IPS-18a (cell line): ENCODE data around the gene ADORA2A.

Experiments
- H3K27ac ChIP-seq: one replicate; pipeline ENCODE4 v1.5.1; 2013; ENCODE audit warnings: low read length
- H3K27me3 ChIP-seq: one replicate; pipeline ENCODE4 v1.6.1; 2013; ENCODE audit warnings: mild to moderate bottlenecking, low read length; ENCODE audit not compliant: control insufficient read depth, insufficient read depth
- H3K36me3 ChIP-seq: one replicate; pipeline ENCODE4 v1.6.1; 2013; ENCODE audit warnings: low read depth, low read length; ENCODE audit not compliant: control insufficient read depth
- H3K4me1 ChIP-seq: one replicate; pipeline ENCODE4 v1.6.1; 2013; ENCODE audit warnings: low read depth, low read length; ENCODE audit not compliant: control insufficient read depth
- H3K4me3 ChIP-seq: one replicate; pipeline ENCODE4 v1.5.1; 2013; ENCODE audit warnings: low read length
- H3K9ac ChIP-seq: one replicate; pipeline ENCODE4 v1.6.1; 2013; ENCODE audit warnings: mild to moderate bottlenecking, low read length, moderate library complexity
- H3K9me3 ChIP-seq: one replicate; pipeline ENCODE4 v1.6.1; 2013; ENCODE audit warnings: low read depth, low read length; ENCODE audit not compliant: control insufficient read depth

Gene ADORA2A

GRCh38 chr22:24445481-24446259 is 18.3 kb downstream of the ADORA2A start:
- H3K27me3 ChIP-seq: no peaks in the 10 kb centered on the region
- peaks cover 12% of the 10 kb centered on the region for H3K4me1 ChIP-seq
- no peak overlapping the region for H3K27ac ChIP-seq
- no peaks in the 10 kb centered on the region for H3K9me3 ChIP-seq
- H3K9ac ChIP-seq: no peak overlapping the region
- no peak overlapping the region for H3K4me3 ChIP-seq
- H3K36me3 ChIP-seq: no peaks in the 10 kb centered on the region

GRCh38 chr22:24446260-24446611 is 18.8 kb downstream of the ADORA2A start:
- Histone ChIP-seq H3K36me3 (no peaks in the 10 kb centered on the region), H3K4me3 (no peak overlapping the region), H3K9me3 (no peaks in the 10 kb centered on the region), H3K27me3 (no peaks in the 10 kb centered on the region), H3K9ac (no peak overlapping the region), H3K4me1 (peaks cover 12% of the 10 kb centered on the region), H3K27ac (no peak overlapping the region)

DNA sequence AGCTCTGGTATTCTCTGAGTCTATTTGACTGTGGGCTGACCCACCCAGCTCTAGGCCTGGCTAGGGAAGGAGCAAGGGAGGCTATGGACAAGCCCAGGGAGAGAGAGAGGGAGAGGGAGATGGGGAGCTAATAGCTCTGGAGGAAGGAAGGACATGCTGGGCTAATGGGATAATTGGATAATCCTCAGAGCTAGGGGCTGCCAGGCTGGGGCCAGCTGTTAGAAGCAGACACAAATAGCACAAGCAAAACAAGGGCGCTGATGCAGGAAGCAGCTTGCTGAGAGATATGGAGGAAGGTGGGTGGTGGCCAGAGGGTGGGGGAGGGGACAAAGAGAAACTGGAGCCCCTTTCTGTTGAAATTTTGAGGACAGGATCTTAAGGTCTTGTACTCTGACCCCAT is 23.2 kb downstream of the ADORA2A start:
- Histone ChIP-seq H3K27me3 (no peaks in the 10 kb centered on the region), H3K9me3 (no peaks in the 10 kb centered on the region), H3K9ac (no peak overlapping the region), H3K36me3 (no peaks in the 10 kb centered on the region), H3K27ac (no peak overlapping the region), H3K4me3 (no peak overlapping the region), H3K4me1 (peaks cover 3% of the 10 kb centered on the region)

DNA sequence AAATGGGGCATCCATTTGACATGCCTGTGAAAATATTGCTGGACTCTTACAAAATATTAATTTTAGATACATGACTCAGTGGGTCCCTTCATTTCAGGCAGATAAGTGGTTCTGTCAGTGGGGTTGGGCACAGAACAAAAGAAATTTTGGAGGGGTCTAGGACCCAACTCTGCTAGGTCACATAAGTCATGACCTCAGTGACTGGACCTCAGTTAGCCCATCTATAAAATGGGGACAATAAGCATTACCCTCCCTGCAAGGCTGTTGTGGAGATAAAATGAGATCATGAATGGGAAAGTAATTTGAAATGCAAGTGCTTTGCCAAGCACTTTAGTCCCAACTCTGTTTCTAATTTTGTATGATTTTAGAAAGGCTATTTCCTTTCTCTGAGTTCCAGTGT is 23.8 kb downstream of the ADORA2A start:
- Histone ChIP-seq H3K27ac (no peak overlapping the region), H3K9ac (no peak overlapping the region), H3K9me3 (no peaks in the 10 kb centered on the region), H3K27me3 (no peaks in the 10 kb centered on the region), H3K4me3 (no peak overlapping the region), H3K36me3 (no peaks in the 10 kb centered on the region), H3K4me1 (no peaks in the 10 kb centered on the region)

- Histone ChIP-seq H3K9me3 (no peaks in the 10 kb centered on the region), H3K27me3 (no peaks in the 10 kb centered on the region), H3K36me3 (no peaks in the 10 kb centered on the region), H3K27ac (no peak overlapping the region), H3K4me1 (no peaks in the 10 kb centered on the region), H3K4me3 (no peak overlapping the region), H3K9ac (no peak overlapping the region)
These were observed 26.5 kb downstream of the ADORA2A start for GRCh38 chr22:24453853-24454252.

DNA sequence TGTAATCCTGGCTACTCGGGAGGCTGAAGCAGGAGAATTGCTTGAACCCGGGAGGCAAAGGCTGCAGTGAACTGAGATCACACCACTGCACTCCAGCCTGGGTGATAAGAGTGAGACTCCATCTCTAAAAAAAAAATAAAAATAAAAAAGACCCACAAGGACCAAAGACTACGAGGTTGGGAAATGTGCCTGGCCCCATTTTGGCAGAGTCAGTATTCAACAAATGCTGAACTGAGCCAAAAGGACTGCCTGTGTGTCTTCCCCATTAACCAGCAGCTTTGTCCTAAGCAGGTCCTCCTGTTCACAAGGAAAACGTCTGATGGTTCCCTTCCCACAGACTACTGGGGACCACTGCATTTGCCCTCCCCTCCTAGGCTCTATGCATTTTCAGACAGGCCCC is 27.6 kb downstream of the ADORA2A start:
- Histone ChIP-seq H3K4me1 (no peaks in the 10 kb centered on the region), H3K4me3 (no peak overlapping the region), H3K27me3 (no peaks in the 10 kb centered on the region), H3K9ac (no peak overlapping the region), H3K36me3 (no peaks in the 10 kb centered on the region), H3K27ac (no peak overlapping the region), H3K9me3 (no peaks in the 10 kb centered on the region)

DNA sequence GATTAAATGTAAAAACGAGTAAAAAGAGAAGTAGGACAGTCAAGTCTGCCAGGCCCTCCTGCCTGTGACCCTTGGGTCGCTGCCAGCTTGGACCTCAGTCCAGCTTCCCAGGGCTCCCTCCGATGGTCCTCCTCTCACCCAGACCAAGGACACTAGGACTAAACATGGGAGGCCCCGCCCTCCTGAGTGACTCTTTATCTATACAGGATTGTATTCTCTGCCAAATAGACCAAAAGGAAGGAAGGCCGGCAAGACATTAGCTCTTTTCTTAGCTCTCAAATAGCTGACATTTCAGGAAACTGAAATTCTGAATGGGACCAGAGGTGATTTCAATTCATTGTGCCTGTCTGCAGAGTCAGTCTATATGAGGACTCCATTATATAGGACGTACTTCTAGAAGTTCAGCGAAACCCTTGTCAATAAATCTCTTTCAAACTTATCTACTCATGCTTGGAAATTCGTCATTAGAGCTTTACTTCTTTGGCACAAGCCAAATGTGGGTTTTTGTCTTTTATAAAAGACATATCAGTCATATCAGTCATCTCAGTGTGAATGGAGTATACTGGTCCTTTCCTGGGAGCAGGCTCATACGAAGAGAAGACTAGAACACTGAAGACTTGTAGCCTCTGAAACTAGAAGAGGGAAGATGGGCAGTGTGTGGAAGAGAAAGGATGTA is 28.5 kb downstream of the ADORA2A start:
- Histone ChIP-seq H3K27ac (no peak overlapping the region), H3K4me3 (no peak overlapping the region), H3K9me3 (no peaks in the 10 kb centered on the region)

GRCh38 chr22:24457894-24458420 is 30.6 kb downstream of the ADORA2A start:
- Histone ChIP-seq H3K27me3 (no peaks in the 10 kb centered on the region), H3K9me3 (no peaks in the 10 kb centered on the region), H3K9ac (no peak overlapping the region), H3K27ac (no peak overlapping the region), H3K4me3 (no peak overlapping the region), H3K36me3 (no peaks in the 10 kb centered on the region), H3K4me1 (peaks cover 7% of the 10 kb centered on the region)

More for the DNA sequence above, 28.5 kb downstream of the ADORA2A start:
- no peak overlapping the region for H3K9ac ChIP-seq
- no peaks in the 10 kb centered on the region for H3K36me3 ChIP-seq
- H3K27me3 ChIP-seq: no peaks in the 10 kb centered on the region
- peaks cover 6% of the 10 kb centered on the region for H3K4me1 ChIP-seq

DNA sequence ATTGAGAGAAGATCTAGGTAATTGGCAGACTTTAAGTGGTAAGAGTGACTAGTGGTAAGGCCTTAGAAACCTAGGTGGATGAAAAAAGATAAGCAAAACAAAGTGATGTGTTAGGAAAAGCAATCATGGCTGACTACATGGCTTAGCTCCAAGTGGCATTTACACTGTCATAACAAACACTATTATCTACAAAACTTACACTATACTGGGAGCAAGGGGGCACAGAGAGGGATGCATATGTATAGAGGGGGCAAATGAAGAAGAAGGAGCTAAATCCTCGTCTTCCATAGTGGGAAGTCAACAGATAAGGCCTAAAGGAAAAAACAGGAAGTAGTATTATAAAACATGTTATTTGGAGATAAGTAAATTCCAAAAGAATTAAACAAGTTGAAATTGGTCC is 32.5 kb downstream of the ADORA2A start:
- Histone ChIP-seq H3K27me3 (no peaks in the 10 kb centered on the region), H3K9me3 (no peaks in the 10 kb centered on the region), H3K9ac (no peak overlapping the region), H3K4me3 (no peak overlapping the region), H3K27ac (no peak overlapping the region), H3K36me3 (no peaks in the 10 kb centered on the region), H3K4me1 (peaks cover 7% of the 10 kb centered on the region)

DNA sequence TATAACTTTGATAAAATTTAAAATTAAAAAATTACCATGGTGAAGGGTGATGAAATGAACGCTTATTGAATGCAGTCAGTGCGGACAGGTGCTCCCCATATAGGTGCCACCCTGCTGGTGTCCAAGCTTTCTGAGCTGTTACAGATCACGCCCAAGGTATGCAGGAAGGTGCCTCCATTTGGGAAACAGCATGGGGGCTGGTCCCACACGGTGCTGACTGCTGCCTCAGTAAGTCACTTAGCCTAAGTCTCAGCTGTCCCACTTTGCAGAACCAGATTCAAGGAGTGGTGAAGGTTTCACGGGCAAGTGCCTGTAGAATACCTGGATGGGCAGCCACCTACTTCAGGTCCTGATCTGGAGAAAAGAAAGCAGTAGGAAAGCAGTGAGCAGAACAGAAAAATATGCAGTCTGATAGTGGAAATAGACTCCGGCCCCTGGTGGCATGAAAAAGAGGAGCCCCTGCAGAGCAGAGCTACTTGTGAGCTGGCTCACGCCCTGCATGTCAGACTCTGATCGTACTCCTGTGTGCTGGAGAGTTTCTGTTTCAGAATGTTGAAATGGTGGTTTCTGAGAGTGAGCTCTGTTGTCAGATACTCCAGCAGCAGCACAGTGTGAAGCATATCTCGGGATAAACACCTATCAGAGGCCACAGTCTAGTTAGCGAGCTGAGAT is 33.2 kb downstream of the ADORA2A start:
- Histone ChIP-seq H3K4me3 (no peak overlapping the region), H3K27me3 (no peaks in the 10 kb centered on the region), H3K9me3 (no peaks in the 10 kb centered on the region), H3K27ac (no peak overlapping the region), H3K9ac (no peak overlapping the region), H3K4me1 (peaks cover 7% of the 10 kb centered on the region), H3K36me3 (no peaks in the 10 kb centered on the region)

DNA sequence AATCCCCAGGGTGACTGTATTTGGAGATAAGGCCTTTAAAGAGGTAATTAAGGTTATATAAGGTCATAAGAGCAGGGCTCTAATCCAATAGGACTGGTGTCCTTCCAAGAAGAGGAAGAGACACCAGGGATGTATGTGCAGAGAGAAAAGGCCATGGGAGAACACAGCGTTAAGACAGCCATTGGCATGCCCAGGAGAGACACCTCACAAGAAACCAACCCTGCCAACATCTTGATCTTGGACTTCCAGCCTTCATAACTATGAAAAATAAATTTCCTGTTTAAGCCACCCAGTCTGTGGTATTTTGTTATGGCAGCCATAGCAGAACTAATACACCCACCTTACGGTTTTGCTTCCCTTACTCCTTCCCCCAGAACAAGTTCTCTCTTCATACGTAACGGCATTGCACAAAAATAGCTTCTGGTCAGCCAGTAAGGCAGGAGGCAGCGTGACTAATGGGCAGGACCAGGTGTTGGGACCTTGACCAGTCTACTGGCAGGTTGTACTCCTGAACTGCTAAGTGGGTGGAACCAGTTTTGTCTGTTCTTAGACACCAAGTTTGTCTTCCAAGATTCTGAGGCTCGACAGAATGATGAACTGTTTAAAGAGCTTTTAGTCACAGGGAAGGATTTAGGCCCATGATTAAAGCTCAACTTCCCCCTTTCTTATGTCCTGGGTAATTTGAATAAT is 35.8 kb downstream of the ADORA2A start:
- no peaks in the 10 kb centered on the region for H3K27me3 ChIP-seq
- H3K9me3 ChIP-seq: no peaks in the 10 kb centered on the region
- no peak overlapping the region for H3K9ac ChIP-seq
- H3K4me3 ChIP-seq: no peak overlapping the region
- H3K4me1 ChIP-seq: peaks cover 14% of the 10 kb centered on the region
- H3K27ac ChIP-seq: no peak overlapping the region
- H3K36me3 ChIP-seq: no peaks in the 10 kb centered on the region
